IMR-90 (cell line): ENCODE measurements around the gene FSIP1.

Experiments
- CHD1 ChIP-seq: IDR thresholded peaks from 2 replicates; pipeline ENCODE4 v1.6.1; 2012; ENCODE audit warnings: low read depth, low read length, improper control_type of control experiment
- CTCF ChIP-seq: conservative IDR thresholded peaks from 2 replicates; pipeline ENCODE4 v1.5.1; 2012; ENCODE audit warnings: mild to moderate bottlenecking, low read depth, low read length, improper control_type of control experiment
- RAD21 ChIP-seq: IDR thresholded peaks from 2 replicates; pipeline ENCODE4 v1.6.1; 2012; ENCODE audit warnings: low read length, improper control_type of control experiment
- TF ChIP-seq, protein P1 (sequence below): fragments of 150-350 bp; IDR thresholded peaks from 2 replicates; pipeline ENCODE4 v1.6.1; 2017; ENCODE audit warnings: mild to moderate bottlenecking, antibody characterized with exemption, low read length, low read depth

GRCh38 chr15:39778021-39778420 lies 4.6 kb downstream of the FSIP1 start:
- no peak for TF ChIP-seq CTCF
- no peak for TF ChIP-seq CHD1
- no peak for TF ChIP-seq RAD21
- TF ChIP-seq, protein P1, sequence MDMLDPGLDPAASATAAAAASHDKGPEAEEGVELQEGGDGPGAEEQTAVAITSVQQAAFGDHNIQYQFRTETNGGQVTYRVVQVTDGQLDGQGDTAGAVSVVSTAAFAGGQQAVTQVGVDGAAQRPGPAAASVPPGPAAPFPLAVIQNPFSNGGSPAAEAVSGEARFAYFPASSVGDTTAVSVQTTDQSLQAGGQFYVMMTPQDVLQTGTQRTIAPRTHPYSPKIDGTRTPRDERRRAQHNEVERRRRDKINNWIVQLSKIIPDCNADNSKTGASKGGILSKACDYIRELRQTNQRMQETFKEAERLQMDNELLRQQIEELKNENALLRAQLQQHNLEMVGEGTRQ = no peak
